Astrocyte (in vitro differentiated cells and primary cell): Measurements from ENCODE around the gene ELMO3. TPM values are rescaled to one million over a fixed set of nuclear protein-coding genes. Genes with fewer than 3 reads are reported as not detected.

Source experiments
- DNase-seq: peaks from one replicate; pipeline ENCODE4 v3.0.0-alpha.2; 2010; ENCODE audit warnings: low read depth
- FAIRE-seq: peaks from 2 replicates; lab custom pipeline; 2011; peaks lifted over from hg19 to GRCh38; lab: Jason Lieb, UNC
- H2AFZ ChIP-seq: 2 replicates; pipeline ENCODE4 v1.6.0; 2012; ENCODE audit warnings: low read depth, low read length, inconsistent platforms
- H3K27ac ChIP-seq: 2 replicates; pipeline ENCODE4 v1.5.1; 2011; ENCODE audit warnings: low read depth, low read length, inconsistent platforms
- H3K27me3 ChIP-seq: 2 replicates; pipeline ENCODE4 v1.6.0; 2011; ENCODE audit warnings: low read length, inconsistent platforms; ENCODE audit not compliant: insufficient read depth
- H3K36me3 ChIP-seq: 2 replicates; pipeline ENCODE4 v1.5.1; 2011; ENCODE audit warnings: low read length, inconsistent platforms; ENCODE audit not compliant: insufficient read depth
- H3K4me1 ChIP-seq: 2 replicates; pipeline ENCODE4 v1.5.1; 2011; ENCODE audit warnings: low read length, inconsistent platforms; ENCODE audit not compliant: insufficient read depth
- H3K4me2 ChIP-seq: 2 replicates; pipeline ENCODE4 v1.6.0; 2012; ENCODE audit warnings: low read length, inconsistent platforms
- H3K4me3 ChIP-seq: 2 replicates; pipeline ENCODE4 v1.5.1; 2011; ENCODE audit warnings: low read depth, mild to moderate bottlenecking, low read length, inconsistent platforms; ENCODE audit not compliant: insufficient read depth
- H3K79me2 ChIP-seq: 2 replicates; pipeline ENCODE4 v1.6.0; 2012; ENCODE audit warnings: mild to moderate bottlenecking, low read length, inconsistent platforms; ENCODE audit not compliant: insufficient read depth
- H3K9ac ChIP-seq: 2 replicates; pipeline ENCODE4 v1.6.0; 2012; ENCODE audit warnings: mild to moderate bottlenecking, low read length, inconsistent platforms
- H3K9me3 ChIP-seq: 2 replicates; pipeline ENCODE4 v1.5.1; 2012; ENCODE audit warnings: low read depth, mild to moderate bottlenecking, low read length, inconsistent platforms; ENCODE audit not compliant: insufficient read depth
- H4K20me1 ChIP-seq: 2 replicates; pipeline ENCODE4 v1.6.0; 2012; ENCODE audit warnings: low read length, inconsistent platforms; ENCODE audit not compliant: insufficient read depth
- H3K27ac Mint-ChIP-seq: one replicate; pipeline ENCODE4 v1.8.0; 2021; ENCODE audit warnings: mild to moderate bottlenecking, mixed read lengths; ENCODE audit not compliant: unreplicated experiment
- H3K27me3 Mint-ChIP-seq: one replicate; pipeline ENCODE4 v1.8.0; 2021; ENCODE audit warnings: low read depth, mixed read lengths; ENCODE audit not compliant: unreplicated experiment
- H3K36me3 Mint-ChIP-seq: one replicate; pipeline ENCODE4 v1.8.0; 2021; ENCODE audit warnings: low read depth, mixed read lengths; ENCODE audit not compliant: unreplicated experiment
- H3K4me1 Mint-ChIP-seq: one replicate; pipeline ENCODE4 v1.8.0; 2021; ENCODE audit warnings: low read depth, mixed read lengths; ENCODE audit not compliant: unreplicated experiment
- H3K4me3 Mint-ChIP-seq: one replicate; pipeline ENCODE4 v1.8.0; 2021; ENCODE audit warnings: mild to moderate bottlenecking, moderate library complexity, mixed read lengths; ENCODE audit not compliant: unreplicated experiment
- H3K9me3 Mint-ChIP-seq: one replicate; pipeline ENCODE4 v1.8.0; 2021; ENCODE audit warnings: mild to moderate bottlenecking, mixed read lengths; ENCODE audit not compliant: unreplicated experiment
- CTCF ChIP-seq: IDR thresholded peaks from 2 replicates; pipeline ENCODE4 v1.5.1; 2011; ENCODE audit warnings: low read depth, mild to moderate bottlenecking, inconsistent platforms, low read length, moderate library complexity; ENCODE audit not compliant: insufficient read depth
- EZH2 ChIP-seq: IDR thresholded peaks from 2 replicates; pipeline ENCODE4 v1.6.1; 2012; ENCODE audit warnings: mild to moderate bottlenecking, low read length, inconsistent platforms; ENCODE audit not compliant: insufficient read depth
- total RNA-seq: library from RNA; stranded (reverse); gene quantifications from 2 replicates; pipeline ENCODE4 v1.2.1, GENCODE V29; 2021

The ELMO3 gene
- total RNA-seq, 1 donor from 2014 or later = 1.4 TPM

GRCh38 chr16:67150047-67150832 is 48.7 kb upstream of the ELMO3 start:
- Histone ChIP-seq H3K79me2 (no peaks in the 10 kb centered on the region), H4K20me1 (peaks cover 30% of the 10 kb centered on the region), H3K27ac (no peak overlapping the region), H3K9me3 (no peaks in the 10 kb centered on the region), H3K4me2 (peak overlapping the region; percentile 88), H3K27me3 (peaks cover 13% of the 10 kb centered on the region), H3K4me1 (peaks cover 2% of the 10 kb centered on the region), H3K9ac (peak overlapping the region; percentile 77), H3K4me3 (peak overlapping the region; percentile 55), H2AFZ (peak overlapping the region; percentile 81), H3K36me3 (peaks cover 13% of the 10 kb centered on the region)
- DNase-seq (peak; percentile 69), FAIRE-seq (no peak)
- TF ChIP-seq EZH2 = no peak
- no peak for TF ChIP-seq CTCF
- H3K36me3 Mint-ChIP-seq = peaks cover 24% of the 10 kb centered on the region
- H3K4me3 Mint-ChIP-seq = no peak overlapping the region
- H3K27me3 Mint-ChIP-seq = peaks cover 30% of the 10 kb centered on the region
- no peak overlapping the region for H3K27ac Mint-ChIP-seq
- H3K4me1 Mint-ChIP-seq = no peaks in the 10 kb centered on the region
- peaks cover 4% of the 10 kb centered on the region for H3K9me3 Mint-ChIP-seq

- Histone ChIP-seq H2AFZ (peak within 1 kb of the TSS; percentile 81), H3K4me2 (peak within 1 kb of the TSS; percentile 88), H3K4me1 (peaks cover 6% of the 10 kb centered on the region), H3K27ac (no peak within 1 kb of the TSS), H3K79me2 (no peaks in the 10 kb centered on the region), H3K36me3 (peaks cover 8% of the 10 kb centered on the region), H3K9ac (peak within 1 kb of the TSS; percentile 77), H3K4me3 (peak within 1 kb of the TSS; percentile 55), H3K9me3 (no peaks in the 10 kb centered on the region), H4K20me1 (peaks cover 36% of the 10 kb centered on the region), H3K27me3 (peaks cover 19% of the 10 kb centered on the region)
- H3K9me3 Mint-ChIP-seq = peaks cover 4% of the 10 kb centered on the region
- peaks cover 21% of the 10 kb centered on the region for H3K36me3 Mint-ChIP-seq
- H3K27me3 Mint-ChIP-seq = peaks cover 35% of the 10 kb centered on the region
- peak within 1 kb of the TSS; percentile 75 for H3K4me3 Mint-ChIP-seq
- TF ChIP-seq EZH2 (no peak), CTCF (no peak)
- no peaks in the 10 kb centered on the region for H3K4me1 Mint-ChIP-seq
- peak; percentile 65 for DNase-seq
- FAIRE-seq = no peak
- H3K27ac Mint-ChIP-seq = peak within 1 kb of the TSS; percentile 26
Measured at GRCh38 chr16:67150833-67151396, 48.0 kb upstream of the ELMO3 start, which contains the start of gene B3GNT9. Gene B3GNT9 (minus strand): TSS chr16:67150998. CDS start chr16:67150485, 513 bp downstream.
